Natural killer cell treated with Interleukin-12 subunit alpha and Interleukin-12 subunit beta and Interleukin-15 and Interleukin-18, amount 100 ng/mL, for 72 hours (primary cell): ENCODE data around the gene PFDN5. TPM values are rescaled to one million over a fixed set of nuclear protein-coding genes. Genes with fewer than 3 reads are reported as not detected.

Experiments
- ATAC-seq, 2 donors: fragments of 150-1000 bp; cut with Tn5 transposase in 1 of 2; sonication (Bioruptor Pico), chemical (Tn5 transposase) in 1 of 2; 2 replicates each; pipeline ENCODE4 v1.10.0; 2021
- DNase-seq: peaks from one replicate; pipeline ENCODE4 v3.0.0; 2022; ENCODE audit warnings: low spot score
- H3K27ac Mint-ChIP-seq, 2 donors: 1 replicate in 1 of 2; 2 replicates in 1 of 2; pipeline ENCODE4 v1.8.0; 2022; ENCODE audit warnings: mixed read lengths in 2 of 2, mild to moderate bottlenecking in 1 of 2, moderate library complexity in 1 of 2
- H3K27me3 Mint-ChIP-seq, 2 donors: 1 replicate in 1 of 2; 2 replicates in 1 of 2; pipeline ENCODE4 v1.8.0; 2022; ENCODE audit warnings: mixed read lengths in 2 of 2
- H3K36me3 Mint-ChIP-seq: one replicate; pipeline ENCODE4 v1.8.0; 2022; ENCODE audit warnings: mixed read lengths
- H3K4me1 Mint-ChIP-seq, 2 donors: 1 replicate in 1 of 2; 2 replicates in 1 of 2; pipeline ENCODE4 v1.8.0; 2022; ENCODE audit warnings: low read depth in 2 of 2, mixed read lengths in 2 of 2, mild to moderate bottlenecking in 1 of 2
- H3K4me3 Mint-ChIP-seq: one replicate; pipeline ENCODE4 v1.8.0; 2022; ENCODE audit warnings: mixed read lengths
- H3K9me3 Mint-ChIP-seq: 2 replicates; pipeline ENCODE4 v1.8.0; 2022; ENCODE audit warnings: mixed read lengths
- total RNA-seq, 2 donors: library from RNA; stranded (reverse); gene quantifications; one replicate each; pipeline ENCODE4 v1.2.3, GENCODE V29; 2022

Gene PFDN5
- 100 to 1,000 TPM; 199 to 233 TPM for total RNA-seq

GRCh38 chr12:53295070-53295890 is at the start of gene PFDN5:
Gene PFDN5, plus strand, starts transcription at chr12:53295542. Its CDS starts 26 bp downstream, at chr12:53295568.
- DNase-seq, result peak; percentile 91
- Mint-ChIP-seq H3K9me3 (no peaks in the 10 kb centered on the region), H3K4me1 (peaks cover 44% of the 10 kb centered on the region in 2 donors), H3K27ac (peak within 1 kb of the TSS; percentile 86 to 97), H3K4me3 (peak within 1 kb of the TSS; percentile 97), H3K36me3 (peaks cover 14% of the 10 kb centered on the region), H3K27me3 (no peaks in the 10 kb centered on the region)
- ATAC-seq, result peak; percentile 94

- H3K4me1 Mint-ChIP-seq, result peaks cover 23 to 27% of the 10 kb centered on the region in 2 donors
- peak overlapping the region; percentile 94 for H3K4me3 Mint-ChIP-seq
- H3K27ac Mint-ChIP-seq, result peak overlapping the region; percentile 82 to 92
- H3K9me3 Mint-ChIP-seq, result no peaks in the 10 kb centered on the region
- no peaks in the 10 kb centered on the region for H3K27me3 Mint-ChIP-seq
- no peaks in the 10 kb centered on the region for H3K36me3 Mint-ChIP-seq
- ATAC-seq, result peak; percentile 91 to 94
- peak; percentile 89 for DNase-seq
Observed at GRCh38 chr12:53251477-53252348, 43.6 kb upstream of the PFDN5 start.

GRCh38 chr12:53252349-53252916 is 42.9 kb upstream of the PFDN5 start:
- Mint-ChIP-seq H3K4me1 (peaks cover 23 to 27% of the 10 kb centered on the region in 2 donors), H3K36me3 (no peaks in the 10 kb centered on the region), H3K4me3 (peak overlapping the region; percentile 94), H3K27ac (peak overlapping the region; percentile 82 to 92), H3K9me3 (no peaks in the 10 kb centered on the region), H3K27me3 (no peaks in the 10 kb centered on the region)
- DNase-seq (no peak), ATAC-seq (peak in 1 of 2 donors; percentile 1)

- H3K4me1 Mint-ChIP-seq, result peaks cover 23 to 27% of the 10 kb centered on the region in 2 donors
- H3K27ac Mint-ChIP-seq, result peak overlapping the region; percentile 82 to 92
- ATAC-seq, result no peak
- DNase-seq, result no peak
- peak overlapping the region; percentile 94 for H3K4me3 Mint-ChIP-seq
- no peaks in the 10 kb centered on the region for H3K27me3 Mint-ChIP-seq
- no peaks in the 10 kb centered on the region for H3K9me3 Mint-ChIP-seq
- no peaks in the 10 kb centered on the region for H3K36me3 Mint-ChIP-seq
Observed at GRCh38 chr12:53253298-53253697, 42.0 kb upstream of the PFDN5 start.

- no peaks in the 10 kb centered on the region for H3K27me3 Mint-ChIP-seq
- peaks cover 27 to 30% of the 10 kb centered on the region in 2 donors for H3K4me1 Mint-ChIP-seq
- ATAC-seq (no peak), DNase-seq (no peak)
- no peaks in the 10 kb centered on the region for H3K9me3 Mint-ChIP-seq
- H3K4me3 Mint-ChIP-seq, result no peak overlapping the region
- H3K36me3 Mint-ChIP-seq, result no peaks in the 10 kb centered on the region
- no peak overlapping the region for H3K27ac Mint-ChIP-seq
Observed at GRCh38 chr12:53254816-53255545, 40.4 kb upstream of the PFDN5 start.

GRCh38 chr12:53255996-53256395 is 39.3 kb upstream of the PFDN5 start:
- no peak for DNase-seq
- Mint-ChIP-seq H3K36me3 (no peaks in the 10 kb centered on the region), H3K4me3 (no peak overlapping the region), H3K9me3 (no peaks in the 10 kb centered on the region), H3K27me3 (no peaks in the 10 kb centered on the region), H3K4me1 (peaks cover 24 to 28% of the 10 kb centered on the region in 2 donors), H3K27ac (no peak overlapping the region)
- no peak for ATAC-seq

GRCh38 chr12:53258541-53259539 is 36.5 kb upstream of the PFDN5 start:
- Mint-ChIP-seq H3K27me3 (no peaks in the 10 kb centered on the region), H3K36me3 (no peaks in the 10 kb centered on the region), H3K4me1 (peaks cover 4 to 7% of the 10 kb centered on the region in 2 donors), H3K4me3 (no peak overlapping the region), H3K9me3 (no peaks in the 10 kb centered on the region), H3K27ac (no peak overlapping the region)
- ATAC-seq (no peak), DNase-seq (no peak)

GRCh38 chr12:53259891-53260290 is 35.5 kb upstream of the PFDN5 start:
- ATAC-seq, result no peak
- no peaks in the 10 kb centered on the region for H3K9me3 Mint-ChIP-seq
- no peak overlapping the region for H3K27ac Mint-ChIP-seq
- H3K4me1 Mint-ChIP-seq, result peaks cover 0 to 6% of the 10 kb centered on the region in 2 donors
- no peaks in the 10 kb centered on the region for H3K36me3 Mint-ChIP-seq
- DNase-seq, result no peak
- no peaks in the 10 kb centered on the region for H3K27me3 Mint-ChIP-seq
- no peak overlapping the region for H3K4me3 Mint-ChIP-seq

- ATAC-seq, result no peak
- no peaks in the 10 kb centered on the region for H3K36me3 Mint-ChIP-seq
Observed at GRCh38 chr12:53265783-53266182, 29.6 kb upstream of the PFDN5 start.

GRCh38 chr12:53267306-53267998 is 27.9 kb upstream of the PFDN5 start:
- ATAC-seq (peak; percentile 40 to 43), DNase-seq (no peak)
- H3K4me1 Mint-ChIP-seq, result peaks cover 32 to 33% of the 10 kb centered on the region in 2 donors
- H3K9me3 Mint-ChIP-seq, result no peaks in the 10 kb centered on the region
- H3K27me3 Mint-ChIP-seq, result no peaks in the 10 kb centered on the region
- peak overlapping the region; percentile 74 to 86 for H3K27ac Mint-ChIP-seq
- no peaks in the 10 kb centered on the region for H3K36me3 Mint-ChIP-seq
- peak overlapping the region; percentile 91 for H3K4me3 Mint-ChIP-seq

More at GRCh38 chr12:53265783-53266182, 29.6 kb upstream of the PFDN5 start:
- Mint-ChIP-seq H3K27ac (no peak overlapping the region), H3K9me3 (no peaks in the 10 kb centered on the region), H3K4me3 (no peak overlapping the region), H3K27me3 (no peaks in the 10 kb centered on the region), H3K4me1 (peaks cover 32 to 33% of the 10 kb centered on the region in 2 donors)
- no peak for DNase-seq

GRCh38 chr12:53267999-53268629 is 27.2 kb upstream of the PFDN5 start, which contains the start of gene ESPL1:
Gene ESPL1, plus strand, starts transcription at chr12:53268299. Its CDS starts 468 bp downstream, at chr12:53268767.
- peak; percentile 92 for DNase-seq
- peak; percentile 94 for ATAC-seq
- Mint-ChIP-seq H3K27ac (peak within 1 kb of the TSS; percentile 74 to 86), H3K4me3 (peak within 1 kb of the TSS; percentile 91), H3K9me3 (no peaks in the 10 kb centered on the region), H3K4me1 (peaks cover 32 to 33% of the 10 kb centered on the region in 2 donors), H3K36me3 (no peaks in the 10 kb centered on the region), H3K27me3 (no peaks in the 10 kb centered on the region)
